Measurements from ENCODE around the gene NUMBL.

NUMBL gene

GRCh38 chr19:40691421-40692211 lies 1.2 kb upstream of the NUMBL start:
- no peak for DNase-seq (ENCODE audit: low spot score)

GRCh38 chr19:40690693-40691420 lies 406 bp upstream of the NUMBL start:
- peak; percentile 87 for DNase-seq (ENCODE audit: low spot score)

- peak; percentile 45 for DNase-seq (ENCODE audit: low spot score)
Measured at GRCh38 chr19:40689339-40690049, 957 bp downstream of the NUMBL start.

GRCh38 chr19:40688987-40689338 lies 1.5 kb downstream of the NUMBL start:
- no peak for DNase-seq (ENCODE audit: low spot score)

GRCh38 chr19:40688309-40688708 lies 2.1 kb downstream of the NUMBL start:
- DNase-seq (ENCODE audit: low spot score), result no peak

- DNase-seq (ENCODE audit: low spot score), result no peak
Measured at GRCh38 chr19:40687525-40688016, 2.9 kb downstream of the NUMBL start.

- no peak for DNase-seq (ENCODE audit: low spot score)
Measured at GRCh38 chr19:40686882-40687524, 3.4 kb downstream of the NUMBL start.

- no peak for DNase-seq (ENCODE audit: low spot score)
Measured at GRCh38 chr19:40685563-40685962, 4.9 kb downstream of the NUMBL start.

- no peak for DNase-seq (ENCODE audit: low spot score)
Measured at GRCh38 chr19:40685016-40685526, 5.4 kb downstream of the NUMBL start.

GRCh38 chr19:40684280-40684679 lies 6.2 kb downstream of the NUMBL start:
- DNase-seq (ENCODE audit: low spot score), result no peak

- DNase-seq (ENCODE audit: low spot score), result no peak
Measured at GRCh38 chr19:40683437-40683836, 7.0 kb downstream of the NUMBL start.

GRCh38 chr19:40682431-40682964 lies 8.0 kb downstream of the NUMBL start:
- no peak for DNase-seq (ENCODE audit: low spot score)

- no peak for DNase-seq (ENCODE audit: low spot score)
Measured at GRCh38 chr19:40681039-40681438, 9.4 kb downstream of the NUMBL start.

GRCh38 chr19:40677156-40677555 lies 13.3 kb downstream of the NUMBL start:
- no peak for DNase-seq (ENCODE audit: low spot score)

GRCh38 chr19:40674291-40674690 lies 16.2 kb downstream of the NUMBL start:
- DNase-seq (ENCODE audit: low spot score), result no peak

GRCh38 chr19:40673397-40673796 lies 17.1 kb downstream of the NUMBL start:
- DNase-seq (ENCODE audit: low spot score), result no peak

- no peak for DNase-seq (ENCODE audit: low spot score)
Measured at GRCh38 chr19:40672573-40673299, 17.7 kb downstream of the NUMBL start.

- no peak for DNase-seq (ENCODE audit: low spot score)
Measured at GRCh38 chr19:40672038-40672437, 18.4 kb downstream of the NUMBL start.

- DNase-seq (ENCODE audit: low spot score), result no peak
Measured at GRCh38 chr19:40671404-40671803, 19.0 kb downstream of the NUMBL start.

- DNase-seq (ENCODE audit: low spot score), result no peak
Measured at GRCh38 chr19:40668991-40669614, 21.3 kb downstream of the NUMBL start.
